Measurements from ENCODE around the gene ZBTB7C.

ZBTB7C gene

DNA sequence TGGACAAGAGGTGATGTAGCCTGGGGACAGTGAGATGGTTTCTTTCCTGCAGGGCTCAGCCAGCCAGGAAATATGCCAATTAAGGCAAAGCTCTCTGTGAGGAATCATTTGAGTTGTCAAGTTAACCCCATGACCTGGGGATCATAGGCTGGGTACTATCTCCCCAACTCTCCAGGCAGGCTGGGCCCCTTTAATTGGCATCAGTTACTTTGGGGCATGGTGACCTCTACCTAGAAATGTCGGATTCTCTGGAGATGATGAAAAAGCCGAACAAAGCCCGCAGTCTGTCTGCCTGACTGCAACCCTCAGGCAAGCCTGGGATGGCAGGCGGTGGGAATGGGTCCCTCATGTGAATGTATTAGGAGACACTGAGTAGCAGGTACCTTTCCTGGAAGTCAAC is 285.2 kb downstream of the ZBTB7C start:
- no peaks in the 10 kb centered on the region for H3K79me2 ChIP-seq
- H3K27me3 ChIP-seq (ENCODE audit: control insufficient read depth, insufficient read depth, low read length): no peaks in the 10 kb centered on the region
- H3K27ac ChIP-seq: no peak overlapping the region
- no peaks in the 10 kb centered on the region for H3K36me3 ChIP-seq (ENCODE audit: control insufficient read depth, insufficient read depth, low read length)
- TF ChIP-seq, protein P1, sequence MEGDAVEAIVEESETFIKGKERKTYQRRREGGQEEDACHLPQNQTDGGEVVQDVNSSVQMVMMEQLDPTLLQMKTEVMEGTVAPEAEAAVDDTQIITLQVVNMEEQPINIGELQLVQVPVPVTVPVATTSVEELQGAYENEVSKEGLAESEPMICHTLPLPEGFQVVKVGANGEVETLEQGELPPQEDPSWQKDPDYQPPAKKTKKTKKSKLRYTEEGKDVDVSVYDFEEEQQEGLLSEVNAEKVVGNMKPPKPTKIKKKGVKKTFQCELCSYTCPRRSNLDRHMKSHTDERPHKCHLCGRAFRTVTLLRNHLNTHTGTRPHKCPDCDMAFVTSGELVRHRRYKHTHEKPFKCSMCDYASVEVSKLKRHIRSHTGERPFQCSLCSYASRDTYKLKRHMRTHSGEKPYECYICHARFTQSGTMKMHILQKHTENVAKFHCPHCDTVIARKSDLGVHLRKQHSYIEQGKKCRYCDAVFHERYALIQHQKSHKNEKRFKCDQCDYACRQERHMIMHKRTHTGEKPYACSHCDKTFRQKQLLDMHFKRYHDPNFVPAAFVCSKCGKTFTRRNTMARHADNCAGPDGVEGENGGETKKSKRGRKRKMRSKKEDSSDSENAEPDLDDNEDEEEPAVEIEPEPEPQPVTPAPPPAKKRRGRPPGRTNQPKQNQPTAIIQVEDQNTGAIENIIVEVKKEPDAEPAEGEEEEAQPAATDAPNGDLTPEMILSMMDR (IDR thresholded peaks at IDR 0.05): no peak
- no peak overlapping the region for H3K4me3 ChIP-seq (ENCODE audit: low read depth, low read length)
- no peak overlapping the region for H3K4me2 ChIP-seq (ENCODE audit: low read length)
- no peak overlapping the region for H2AFZ ChIP-seq
- H3K9me3 ChIP-seq (ENCODE audit: control insufficient read depth, low read length): no peaks in the 10 kb centered on the region
- H3K4me1 ChIP-seq: peaks cover 17% of the 10 kb centered on the region
- H3K9ac ChIP-seq: no peak overlapping the region

DNA sequence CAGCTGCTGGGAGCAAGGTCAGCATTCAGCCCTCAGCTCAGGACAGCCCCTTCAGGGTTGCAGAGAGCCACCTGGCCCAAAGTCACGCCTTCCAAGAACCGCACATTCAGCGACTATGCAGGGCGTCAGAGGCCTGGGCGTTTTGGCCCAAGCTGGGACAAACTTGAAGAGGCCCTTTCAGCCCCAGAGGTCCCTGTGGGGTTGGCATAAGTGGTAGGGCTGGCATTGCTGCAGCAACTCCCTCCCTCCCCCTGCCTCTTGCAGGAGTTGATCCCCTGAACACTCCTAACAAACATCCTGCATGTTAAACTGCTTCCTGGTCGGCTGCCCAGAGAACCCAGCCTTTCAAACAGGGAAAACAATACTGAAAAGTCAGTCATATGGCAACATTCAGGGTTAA is 285.9 kb downstream of the ZBTB7C start:
- H3K79me2 ChIP-seq: no peaks in the 10 kb centered on the region
- H3K9ac ChIP-seq: no peak overlapping the region
- no peak overlapping the region for H3K4me2 ChIP-seq (ENCODE audit: low read length)
- H2AFZ ChIP-seq: no peak overlapping the region
- no peak overlapping the region for H3K27ac ChIP-seq
- H3K4me1 ChIP-seq: peaks cover 17% of the 10 kb centered on the region
- H3K9me3 ChIP-seq (ENCODE audit: control insufficient read depth, low read length): no peaks in the 10 kb centered on the region
- H3K36me3 ChIP-seq (ENCODE audit: control insufficient read depth, insufficient read depth, low read length): no peaks in the 10 kb centered on the region
- TF ChIP-seq, protein P1 (IDR thresholded peaks at IDR 0.05): no peak
- no peaks in the 10 kb centered on the region for H3K27me3 ChIP-seq (ENCODE audit: control insufficient read depth, insufficient read depth, low read length)
- no peak overlapping the region for H3K4me3 ChIP-seq (ENCODE audit: low read depth, low read length)

DNA sequence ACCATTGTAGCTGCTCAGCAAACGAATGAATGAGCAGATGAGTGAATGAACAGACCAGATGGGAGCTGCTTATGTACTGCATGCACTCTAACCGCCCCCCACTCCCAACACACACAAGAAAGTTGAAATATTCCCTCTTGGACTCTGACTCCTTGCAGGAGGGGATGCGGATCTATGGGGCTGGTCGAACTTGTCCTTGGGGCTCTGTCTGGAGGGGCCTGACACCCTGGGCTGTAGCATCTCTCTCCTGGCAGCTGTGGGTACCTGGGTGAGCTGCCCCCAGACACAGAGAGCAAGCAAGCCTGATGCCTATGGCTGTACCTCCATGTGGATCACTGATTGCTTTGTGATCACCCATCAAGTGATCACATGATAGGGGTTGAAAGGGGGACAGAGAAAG is 286.4 kb downstream of the ZBTB7C start:
- TF ChIP-seq, protein P1 (IDR thresholded peaks at IDR 0.05): no peak
- no peak overlapping the region for H2AFZ ChIP-seq
- no peak overlapping the region for H3K4me2 ChIP-seq (ENCODE audit: low read length)
- peaks cover 17% of the 10 kb centered on the region for H3K4me1 ChIP-seq
- no peak overlapping the region for H3K9ac ChIP-seq
- no peaks in the 10 kb centered on the region for H3K27me3 ChIP-seq (ENCODE audit: control insufficient read depth, insufficient read depth, low read length)
- no peaks in the 10 kb centered on the region for H3K79me2 ChIP-seq
- H3K27ac ChIP-seq: no peak overlapping the region
- no peak overlapping the region for H3K4me3 ChIP-seq (ENCODE audit: low read depth, low read length)
- no peaks in the 10 kb centered on the region for H3K36me3 ChIP-seq (ENCODE audit: control insufficient read depth, insufficient read depth, low read length)
- no peaks in the 10 kb centered on the region for H3K9me3 ChIP-seq (ENCODE audit: control insufficient read depth, low read length)

DNA sequence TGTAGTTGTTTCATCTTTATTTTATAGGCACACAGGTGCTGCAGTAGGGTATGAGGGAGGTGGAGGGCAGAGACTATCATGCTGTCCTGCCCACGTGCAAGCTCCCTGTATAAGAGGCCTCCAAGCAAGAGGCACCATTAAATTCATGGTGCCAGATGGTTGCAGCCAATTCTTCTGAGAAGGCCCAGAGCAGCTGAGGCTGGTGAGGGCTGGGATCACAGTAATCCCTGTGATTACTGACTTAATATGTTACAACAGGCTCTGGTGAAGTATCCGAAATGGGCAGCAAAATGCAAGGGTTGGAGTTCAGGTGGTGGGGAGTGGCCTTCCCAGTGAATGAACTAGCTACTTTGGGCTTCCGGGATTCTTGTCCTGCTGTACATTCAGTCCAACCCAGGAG is 286.8 kb downstream of the ZBTB7C start:
- Histone ChIP-seq H2AFZ (no peak overlapping the region), H3K9me3 (ENCODE audit: control insufficient read depth, low read length) (no peaks in the 10 kb centered on the region), H3K4me1 (peaks cover 17% of the 10 kb centered on the region), H3K4me2 (ENCODE audit: low read length) (no peak overlapping the region), H3K27ac (no peak overlapping the region), H3K79me2 (no peaks in the 10 kb centered on the region), H3K27me3 (ENCODE audit: control insufficient read depth, insufficient read depth, low read length) (no peaks in the 10 kb centered on the region), H3K36me3 (ENCODE audit: control insufficient read depth, insufficient read depth, low read length) (no peaks in the 10 kb centered on the region), H3K9ac (no peak overlapping the region), H3K4me3 (ENCODE audit: low read depth, low read length) (no peak overlapping the region)
- TF ChIP-seq, protein P1 (IDR thresholded peaks at IDR 0.05): no peak

DNA sequence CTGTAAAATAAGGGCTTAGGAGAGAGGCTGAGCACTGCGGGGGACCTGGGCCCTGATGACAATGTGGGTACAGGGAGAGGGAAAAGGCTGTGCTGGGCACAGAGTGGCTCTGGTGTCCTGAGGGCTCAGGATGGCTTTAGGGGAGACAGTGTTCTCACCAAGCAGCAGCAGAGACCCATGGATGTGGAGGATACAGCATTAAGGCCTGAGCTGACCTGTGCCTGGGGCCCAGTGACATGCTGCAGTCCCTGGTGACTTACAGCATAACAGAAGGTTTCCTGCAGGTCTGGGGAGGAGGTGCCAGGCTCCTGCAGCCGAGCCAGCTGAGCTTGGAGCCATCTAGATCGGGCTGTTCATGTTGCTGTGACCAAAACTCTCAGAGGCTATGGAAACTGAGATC is 287.4 kb downstream of the ZBTB7C start:
- Histone ChIP-seq H3K4me2 (ENCODE audit: low read length) (no peak overlapping the region), H3K4me1 (peaks cover 17% of the 10 kb centered on the region), H3K4me3 (ENCODE audit: low read depth, low read length) (no peak overlapping the region), H3K9me3 (ENCODE audit: control insufficient read depth, low read length) (no peaks in the 10 kb centered on the region), H3K27ac (no peak overlapping the region), H2AFZ (no peak overlapping the region), H3K36me3 (ENCODE audit: control insufficient read depth, insufficient read depth, low read length) (no peaks in the 10 kb centered on the region), H3K9ac (no peak overlapping the region), H3K79me2 (no peaks in the 10 kb centered on the region), H3K27me3 (ENCODE audit: control insufficient read depth, insufficient read depth, low read length) (no peaks in the 10 kb centered on the region)
- TF ChIP-seq, protein P1 (IDR thresholded peaks at IDR 0.05): no peak
